Stimulated activated CD8-positive, alpha-beta memory T cell treated with anti-CD3 and anti-CD28 coated beads, Interleukin-12 subunit alpha, Interleukin-12 subunit beta, amount 100 ng/mL, for 24 hours (primary cell): ENCODE data around the gene ARID5B.

Source experiments
- DNase-seq: peaks from one replicate; pipeline ENCODE4 v3.0.0-alpha.2; 2020; ENCODE audit errors: extremely low read depth

The ARID5B gene

GRCh38 chr10:61941202-61941681, 39.7 kb downstream of the ARID5B start:
- no peak for DNase-seq

DNA sequence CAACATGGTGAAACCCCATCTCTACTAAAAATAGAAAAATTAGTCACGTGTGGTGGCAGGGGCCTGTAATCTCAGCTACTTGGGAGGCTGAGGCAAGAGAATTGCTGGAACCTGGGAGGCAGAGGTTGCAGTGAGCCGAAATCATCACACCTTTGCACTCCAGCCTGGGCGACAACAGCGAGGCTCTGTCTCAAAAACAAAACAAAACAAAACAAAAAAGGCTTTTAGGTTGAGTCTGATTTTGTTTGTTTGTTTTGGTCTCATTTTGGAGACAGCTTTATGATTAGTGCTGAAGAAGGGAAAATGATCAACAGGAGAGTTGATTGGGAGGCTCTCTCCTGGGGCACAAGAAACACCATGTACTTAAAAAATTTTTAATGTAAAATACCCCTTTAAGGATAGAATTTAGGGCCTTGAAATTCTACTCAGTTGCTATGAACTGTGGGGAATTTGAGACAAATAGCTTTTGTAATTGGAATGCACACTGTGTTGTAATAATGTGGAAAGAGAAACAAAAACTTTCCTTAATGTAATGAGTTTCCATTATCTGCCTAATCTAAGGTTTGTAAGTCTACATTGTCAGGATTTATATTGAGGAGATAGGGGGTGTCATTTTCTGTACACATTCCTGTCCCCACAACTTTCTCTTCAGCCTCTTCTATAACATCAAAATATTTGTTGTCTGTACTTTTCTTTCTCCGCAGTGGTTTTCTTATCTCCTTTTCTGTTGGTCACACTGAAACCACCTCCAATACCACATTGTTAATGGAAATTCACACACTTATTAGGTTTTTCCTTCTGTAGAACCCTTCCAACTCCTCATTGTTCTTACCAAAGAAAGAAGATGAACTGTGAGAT, 41.3 kb downstream of the ARID5B start:
- DNase-seq = no peak

DNA sequence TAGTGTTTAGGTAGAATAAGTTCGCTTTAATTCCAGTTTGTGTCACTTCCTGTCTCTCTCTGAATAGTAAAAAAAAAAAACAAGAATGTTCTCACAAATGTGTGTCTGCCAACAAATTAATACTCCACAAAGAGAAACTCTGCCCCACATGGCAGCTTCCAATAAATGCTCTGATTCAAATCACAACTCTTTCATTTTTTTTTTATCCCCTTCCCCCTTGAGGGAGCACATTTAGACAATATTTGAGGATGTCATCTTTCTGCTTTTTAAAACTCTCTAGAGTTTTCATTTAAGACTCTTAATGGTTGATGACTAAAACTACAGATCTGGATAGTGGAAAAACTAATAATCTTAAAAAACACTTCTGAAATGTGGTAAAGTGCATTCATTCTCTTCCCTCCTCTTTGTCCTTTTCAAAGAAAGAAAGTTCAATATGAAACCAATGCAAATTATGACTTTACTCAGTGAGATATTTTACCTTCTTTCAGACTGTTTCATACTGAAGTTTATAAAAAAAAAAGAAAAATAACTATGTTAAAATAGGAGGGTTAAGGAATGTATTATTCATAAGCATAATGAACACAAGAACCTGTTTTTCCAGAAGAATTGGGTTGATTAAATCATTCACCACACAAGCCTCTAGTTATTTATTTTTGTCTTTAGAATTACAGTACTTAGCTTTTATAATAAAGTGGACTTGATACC, 42.3 kb downstream of the ARID5B start:
- no peak for DNase-seq

- DNase-seq = no peak
Measured at GRCh38 chr10:61944410-61945147, 43.1 kb downstream of the ARID5B start.

GRCh38 chr10:61949687-61950086, 48.2 kb downstream of the ARID5B start:
- DNase-seq = no peak

GRCh38 chr10:61950449-61951143, 49.1 kb downstream of the ARID5B start:
- no peak for DNase-seq

DNA sequence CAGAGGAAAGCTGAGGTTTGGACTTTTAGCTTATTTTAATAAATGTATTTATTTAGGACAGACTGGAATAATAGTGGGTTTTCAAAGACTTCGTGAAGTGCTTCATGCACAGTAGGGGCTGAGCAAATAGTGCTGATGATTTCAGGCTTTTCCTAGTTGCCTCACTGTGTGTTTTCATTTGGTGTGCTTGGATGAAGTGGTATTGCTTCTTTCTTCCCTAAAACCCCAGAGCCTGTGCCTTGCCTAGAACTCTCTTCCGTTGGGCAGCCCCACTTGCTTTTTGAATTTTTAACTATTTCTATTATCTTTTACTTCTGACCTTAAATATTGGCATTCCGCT, 49.6 kb downstream of the ARID5B start:
- no peak for DNase-seq

DNA sequence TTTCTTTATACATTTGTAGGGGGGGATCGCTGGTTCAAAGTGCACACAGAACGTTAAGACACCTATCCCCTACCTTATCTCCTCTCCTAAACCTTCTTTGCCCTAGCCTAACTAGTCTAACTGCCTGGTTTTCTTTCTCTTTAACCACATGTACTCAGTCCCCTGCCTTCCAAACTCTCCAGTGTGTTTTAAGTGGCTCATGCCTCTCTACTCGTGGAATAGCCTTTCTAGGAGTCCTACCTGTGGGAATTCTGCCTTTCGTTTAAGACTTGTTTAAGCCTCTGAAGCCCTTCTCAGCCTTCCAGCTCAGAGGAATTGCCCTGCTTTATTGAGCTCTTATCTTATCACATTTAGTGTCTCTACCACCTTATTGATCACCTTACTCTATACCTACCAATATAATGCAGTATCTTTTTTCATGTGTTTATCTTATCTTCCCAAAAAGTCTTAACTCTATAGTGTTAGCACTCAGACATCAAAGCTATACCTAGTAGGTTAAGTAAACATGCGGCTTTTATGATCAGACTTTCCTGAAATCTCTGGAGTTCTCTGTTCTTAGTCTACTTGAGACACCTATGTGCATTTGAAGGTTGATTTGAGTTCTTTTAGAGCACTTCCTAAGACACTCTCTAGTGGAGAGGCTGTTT, 50.7 kb downstream of the ARID5B start:
- no peak for DNase-seq

DNA sequence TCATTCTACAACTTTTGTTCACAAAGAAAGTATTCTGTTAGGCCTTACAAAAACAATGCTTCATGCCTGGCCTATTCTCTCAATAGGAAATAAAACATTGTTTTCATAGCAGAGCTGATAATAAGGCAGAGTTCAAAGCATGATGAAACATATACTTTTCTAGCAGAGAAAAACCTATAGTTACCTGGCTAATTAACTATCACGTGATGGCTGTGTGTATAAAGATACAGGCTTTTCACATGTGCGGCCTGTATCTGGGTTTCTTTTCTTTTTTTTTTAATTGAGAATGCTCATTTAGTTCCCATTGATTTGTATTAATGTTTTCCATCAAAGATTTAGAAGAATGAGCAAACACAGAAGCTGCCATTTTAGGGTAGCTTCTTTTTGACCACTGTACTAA, 51.7 kb downstream of the ARID5B start:
- DNase-seq = no peak

DNA sequence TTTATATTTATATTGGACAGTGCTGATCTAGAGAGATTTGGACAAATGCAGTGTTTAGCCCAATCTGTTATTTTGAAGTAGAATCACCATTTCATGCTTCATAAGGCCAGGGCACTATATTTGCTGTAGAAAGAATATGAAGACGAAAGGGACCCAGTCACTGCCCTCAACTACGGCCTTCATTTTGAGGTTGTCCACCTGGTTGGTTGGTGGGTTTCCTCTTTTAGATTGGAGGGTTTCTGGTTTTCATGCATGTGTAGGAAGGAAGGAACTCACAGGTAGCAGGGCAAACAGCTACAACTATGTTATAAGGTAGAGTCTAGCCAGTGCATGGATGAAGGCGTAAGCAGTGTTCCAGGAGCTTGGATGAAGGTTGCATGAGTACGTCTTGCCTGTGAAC, 56.3 kb downstream of the ARID5B start:
- DNase-seq = no peak

GRCh38 chr10:61958311-61958710, 56.8 kb downstream of the ARID5B start:
- no peak for DNase-seq

GRCh38 chr10:61958805-61959204, 57.3 kb downstream of the ARID5B start:
- DNase-seq = no peak

DNA sequence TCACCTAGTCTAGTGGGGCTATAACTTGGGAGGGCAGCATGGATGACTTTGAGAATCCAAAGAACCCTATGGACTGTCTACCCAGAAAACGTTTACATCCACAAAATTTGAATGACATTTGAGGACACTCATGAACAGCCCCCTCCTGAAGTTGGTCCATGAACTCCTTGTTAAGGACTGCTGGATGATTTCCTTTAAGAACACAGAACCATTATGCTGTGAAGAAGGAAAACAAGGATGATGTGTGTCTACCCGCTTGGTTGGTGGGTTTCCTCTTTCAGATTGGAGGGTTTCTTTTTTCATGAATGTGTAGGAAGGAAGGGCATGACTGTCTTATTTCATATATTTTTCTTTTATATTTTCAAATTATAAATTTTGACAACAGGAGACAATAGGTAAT, 58.3 kb downstream of the ARID5B start:
- no peak for DNase-seq

DNA sequence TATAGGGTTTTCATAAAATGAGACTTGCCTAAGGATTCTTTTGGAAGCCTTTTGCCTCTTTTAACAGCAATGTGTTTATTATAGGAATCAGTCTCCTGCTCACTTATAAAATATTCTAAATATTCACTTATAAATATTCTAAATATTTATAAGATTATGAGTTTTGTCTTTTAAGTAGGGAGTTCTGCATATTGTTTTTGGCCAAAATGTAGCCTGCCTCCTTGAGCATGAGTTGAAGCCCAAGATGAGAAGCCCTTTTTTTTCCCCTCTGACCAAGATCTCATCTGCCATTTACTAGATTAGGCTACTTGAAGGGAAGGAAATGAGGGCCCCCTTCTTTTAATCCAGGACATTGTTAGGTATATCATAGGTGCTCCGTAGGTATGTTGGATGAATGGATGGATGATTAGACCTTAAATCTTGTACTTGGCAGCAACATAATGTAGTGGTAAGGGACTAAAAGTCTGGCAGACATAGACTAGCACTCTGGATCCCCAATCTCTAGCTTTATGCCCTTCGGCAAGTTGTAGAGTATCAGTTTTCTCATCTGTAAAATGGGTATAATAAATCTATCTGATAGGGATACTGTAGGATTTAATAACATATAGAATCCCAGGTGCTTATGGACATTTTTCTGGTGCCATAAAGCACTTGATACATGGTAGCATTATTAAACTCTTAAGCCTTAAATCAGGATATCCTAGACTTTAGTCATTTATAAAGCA, 59.1 kb downstream of the ARID5B start:
- no peak for DNase-seq

- no peak for DNase-seq
Measured at GRCh38 chr10:61961278-61961677, 59.8 kb downstream of the ARID5B start.

DNA sequence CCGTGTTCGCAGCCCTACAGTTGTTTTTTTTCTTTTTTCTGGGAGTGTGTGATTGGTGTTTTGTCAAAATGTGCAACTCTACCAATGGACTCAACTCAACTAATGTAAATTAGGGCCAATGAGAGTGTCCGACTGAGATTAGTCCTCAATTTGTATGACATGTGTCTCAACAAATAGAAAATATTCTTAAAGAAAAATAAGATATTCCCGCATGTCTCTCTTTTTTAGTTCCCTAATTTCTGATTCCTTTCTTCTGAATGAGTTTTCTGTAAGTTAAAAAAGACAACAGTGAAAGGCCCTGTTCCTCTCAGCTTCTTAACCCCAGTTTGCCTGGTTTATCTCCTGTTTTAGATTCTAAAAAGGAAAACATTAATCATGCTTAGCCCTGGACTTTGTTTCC, 61.5 kb downstream of the ARID5B start:
- DNase-seq = no peak

- no peak for DNase-seq
Measured at GRCh38 chr10:61963669-61964058, 62.2 kb downstream of the ARID5B start.

DNA sequence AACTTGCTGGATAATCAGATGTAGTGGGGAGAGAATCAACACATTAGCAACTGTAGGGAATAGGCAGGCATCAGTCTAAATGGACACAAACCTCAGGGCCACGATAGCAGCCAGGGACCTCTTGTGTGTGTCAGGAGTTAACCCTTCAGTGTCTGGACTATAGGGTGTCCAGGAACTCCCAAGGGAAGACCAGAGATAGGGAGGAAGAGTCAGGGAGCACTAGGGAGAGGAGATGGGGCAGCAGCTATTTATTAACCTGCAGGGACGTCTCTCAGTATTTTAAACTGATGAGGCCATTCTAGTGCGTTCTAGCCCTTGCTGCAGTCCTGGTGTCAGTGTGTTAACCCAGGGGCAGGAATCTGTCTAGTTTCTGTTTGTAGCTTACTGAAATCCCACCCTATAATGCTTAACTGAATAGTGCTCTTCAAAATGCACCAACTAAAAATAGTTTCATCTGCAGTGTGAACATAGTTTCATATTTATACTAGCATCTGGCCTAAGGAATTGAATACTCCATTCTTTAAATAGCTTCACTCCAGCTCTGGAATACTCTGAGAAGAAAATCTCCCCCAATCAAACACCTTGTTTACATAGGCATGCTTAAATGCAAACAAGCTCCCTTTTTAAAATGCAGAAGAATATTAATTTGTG, 62.7 kb downstream of the ARID5B start:
- DNase-seq = no peak

GRCh38 chr10:61964949-61965702, 63.6 kb downstream of the ARID5B start:
- no peak for DNase-seq
